ENCODE measurements around the gene ABCF2. TPM values are rescaled to one million over a fixed set of nuclear protein-coding genes. Genes with fewer than 3 reads are reported as not detected.

ABCF2 gene
- polyA plus RNA-seq, 1 donor (not counting 4 experiments of a cell fraction or from before 2014, with no cell fraction given): 33.3 TPM

DNA sequence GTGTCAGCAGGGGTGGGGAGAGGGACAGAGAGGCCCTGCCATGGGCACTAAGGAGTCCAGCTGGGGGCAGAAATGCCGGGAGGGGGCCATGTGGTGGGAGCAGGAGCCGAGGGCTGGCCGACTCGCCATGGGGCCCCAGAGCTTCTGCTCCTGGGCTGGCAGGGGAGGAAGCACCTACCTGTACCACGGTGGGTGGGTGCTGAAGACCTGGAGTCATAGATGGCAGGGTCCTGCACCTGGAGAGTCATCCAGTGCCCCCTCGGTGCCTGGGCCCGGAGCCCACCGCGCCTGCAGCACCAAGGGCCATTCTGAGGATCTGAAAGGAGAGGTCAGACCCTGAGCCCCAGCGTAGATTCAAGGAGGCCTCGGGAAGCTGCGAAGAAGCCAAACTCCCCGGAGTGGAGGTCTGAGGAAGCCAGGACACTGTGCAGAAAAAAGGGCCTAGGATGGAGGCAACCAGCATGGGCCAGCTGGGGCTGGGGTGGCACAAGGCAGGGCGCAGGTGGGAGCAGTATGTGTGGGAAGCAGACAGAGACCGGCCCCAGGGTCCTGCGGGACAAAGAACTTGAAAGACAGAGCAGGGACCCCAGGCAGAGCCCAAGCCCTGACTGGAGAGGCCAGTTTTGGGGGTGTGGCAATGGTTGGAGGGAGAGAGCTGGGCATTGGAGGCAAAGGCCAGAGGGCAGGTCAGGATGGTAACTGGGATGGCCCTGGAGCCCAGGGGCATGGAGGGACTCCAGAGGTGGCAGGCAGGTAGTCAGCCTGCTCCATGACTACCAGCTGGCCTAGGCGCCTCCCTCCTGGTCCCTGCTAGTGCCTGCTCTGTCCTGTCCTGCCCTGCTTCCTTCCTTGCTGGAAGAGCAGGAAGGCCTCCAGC, 48.2 kb upstream of the ABCF2 start:
- Histone ChIP-seq H2AFZ (ENCODE audit: control insufficient read depth, low read length) (no peak overlapping the region), H3K9me3 (ENCODE audit: control insufficient read depth, low read depth, low read length) (no peaks in the 10 kb centered on the region), H3K9ac (ENCODE audit: control insufficient read depth, extremely low read depth, insufficient read depth, low read length) (no peak overlapping the region), H3K4me3 (ENCODE audit: control insufficient read depth in 2 of 3, extremely low read depth in 1 of 3, insufficient read depth in 2 of 3, low read depth in 1 of 3, low read length in 3 of 3) (no peak overlapping the region), H3K9me1 (ENCODE audit: control insufficient read depth, extremely low read depth, insufficient read depth, low read length) (no peaks in the 10 kb centered on the region), H3K27me3 (ENCODE audit: control insufficient read depth, extremely low read depth, insufficient read depth, low read length) (peaks cover 61% of the 10 kb centered on the region), H3K36me3 (ENCODE audit: control insufficient read depth in 2 of 2, extremely low read depth in 1 of 2, insufficient read depth in 2 of 2, low read length in 2 of 2) (no peaks in the 10 kb centered on the region), H4K20me1 (ENCODE audit: control insufficient read depth, extremely low read depth, insufficient read depth, low read length) (no peaks in the 10 kb centered on the region), H3K4me2 (ENCODE audit: control insufficient read depth, extremely low read depth, insufficient read depth, low read depth, low read length) (no peak overlapping the region), H3K4me1 (ENCODE audit: control insufficient read depth, extremely low read depth, insufficient read depth, low read length) (peaks cover 4% of the 10 kb centered on the region), H3K79me2 (ENCODE audit: control insufficient read depth, insufficient read depth, low read length) (no peaks in the 10 kb centered on the region), H3K27ac (ENCODE audit: control insufficient read depth, insufficient read depth, low read length) (no peak overlapping the region)
- no peak for FAIRE-seq
- DNase-seq (ENCODE audit: low read depth, low spot score): no peak
- dilution Hi-C loops (cut with MboI; ENCODE audit: extremely low pct_ligation_motif_present, low sequenced_read_pairs): no loop called here
- no peak for TF ChIP-seq EZH2 (IDR thresholded peaks at IDR 0.05; ENCODE audit: low read length)
- TF ChIP-seq, protein P1, sequence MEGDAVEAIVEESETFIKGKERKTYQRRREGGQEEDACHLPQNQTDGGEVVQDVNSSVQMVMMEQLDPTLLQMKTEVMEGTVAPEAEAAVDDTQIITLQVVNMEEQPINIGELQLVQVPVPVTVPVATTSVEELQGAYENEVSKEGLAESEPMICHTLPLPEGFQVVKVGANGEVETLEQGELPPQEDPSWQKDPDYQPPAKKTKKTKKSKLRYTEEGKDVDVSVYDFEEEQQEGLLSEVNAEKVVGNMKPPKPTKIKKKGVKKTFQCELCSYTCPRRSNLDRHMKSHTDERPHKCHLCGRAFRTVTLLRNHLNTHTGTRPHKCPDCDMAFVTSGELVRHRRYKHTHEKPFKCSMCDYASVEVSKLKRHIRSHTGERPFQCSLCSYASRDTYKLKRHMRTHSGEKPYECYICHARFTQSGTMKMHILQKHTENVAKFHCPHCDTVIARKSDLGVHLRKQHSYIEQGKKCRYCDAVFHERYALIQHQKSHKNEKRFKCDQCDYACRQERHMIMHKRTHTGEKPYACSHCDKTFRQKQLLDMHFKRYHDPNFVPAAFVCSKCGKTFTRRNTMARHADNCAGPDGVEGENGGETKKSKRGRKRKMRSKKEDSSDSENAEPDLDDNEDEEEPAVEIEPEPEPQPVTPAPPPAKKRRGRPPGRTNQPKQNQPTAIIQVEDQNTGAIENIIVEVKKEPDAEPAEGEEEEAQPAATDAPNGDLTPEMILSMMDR (optimal IDR thresholded peaks at IDR 0.05 in 1 of 3, IDR thresholded peaks at IDR 0.05 in 1 of 3, conservative IDR thresholded peaks at IDR 0.05 in 1 of 3; ENCODE audit: extremely low read depth in 1 of 3, insufficient read depth in 2 of 3, low read length in 3 of 3): no peak

DNA sequence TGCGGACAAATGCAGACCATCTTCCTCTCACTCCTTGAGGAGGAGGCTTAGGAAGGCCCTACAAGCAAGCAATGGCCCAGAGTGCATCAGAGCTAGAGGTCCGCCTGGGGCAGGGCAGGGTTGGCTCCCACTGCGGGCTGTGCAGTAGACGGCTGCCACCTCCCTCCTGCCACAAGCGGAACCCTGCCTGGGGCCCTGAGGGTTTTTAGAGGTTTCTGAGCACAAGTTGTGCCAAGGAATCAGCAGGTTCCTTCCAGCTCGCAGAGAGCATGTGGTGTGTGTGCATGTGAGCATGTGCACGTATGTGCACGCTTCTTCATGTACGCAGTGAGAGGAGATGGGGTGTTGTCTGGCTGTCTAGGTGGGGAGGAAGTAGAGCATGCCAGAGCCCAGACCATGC, 47.4 kb upstream of the ABCF2 start:
- H3K79me2 ChIP-seq (ENCODE audit: control insufficient read depth, insufficient read depth, low read length): no peaks in the 10 kb centered on the region
- no peaks in the 10 kb centered on the region for H3K9me3 ChIP-seq (ENCODE audit: control insufficient read depth, low read depth, low read length)
- no peak overlapping the region for H2AFZ ChIP-seq (ENCODE audit: control insufficient read depth, low read length)
- DNase-seq (ENCODE audit: low read depth, low spot score) (no peak), FAIRE-seq (no peak)
- no peak overlapping the region for H3K4me2 ChIP-seq (ENCODE audit: control insufficient read depth, extremely low read depth, insufficient read depth, low read depth, low read length)
- TF ChIP-seq EZH2 (IDR thresholded peaks at IDR 0.05; ENCODE audit: low read length): no peak
- TF ChIP-seq, protein P1 (optimal IDR thresholded peaks at IDR 0.05 in 1 of 3, IDR thresholded peaks at IDR 0.05 in 1 of 3, conservative IDR thresholded peaks at IDR 0.05 in 1 of 3; ENCODE audit: extremely low read depth in 1 of 3, insufficient read depth in 2 of 3, low read length in 3 of 3): no peak
- H3K9ac ChIP-seq (ENCODE audit: control insufficient read depth, extremely low read depth, insufficient read depth, low read length): no peak overlapping the region
- H3K9me1 ChIP-seq (ENCODE audit: control insufficient read depth, extremely low read depth, insufficient read depth, low read length): no peaks in the 10 kb centered on the region
- H3K4me1 ChIP-seq (ENCODE audit: control insufficient read depth, extremely low read depth, insufficient read depth, low read length): peaks cover 4% of the 10 kb centered on the region
- dilution Hi-C loops (cut with MboI; ENCODE audit: extremely low pct_ligation_motif_present, low sequenced_read_pairs): no loop called here
- H3K27ac ChIP-seq (ENCODE audit: control insufficient read depth, insufficient read depth, low read length): no peak overlapping the region
- peaks cover 62% of the 10 kb centered on the region for H3K27me3 ChIP-seq (ENCODE audit: control insufficient read depth, extremely low read depth, insufficient read depth, low read length)
- H3K4me3 ChIP-seq (ENCODE audit: control insufficient read depth in 2 of 3, extremely low read depth in 1 of 3, insufficient read depth in 2 of 3, low read depth in 1 of 3, low read length in 3 of 3): no peak overlapping the region
- H3K36me3 ChIP-seq (ENCODE audit: control insufficient read depth in 2 of 2, extremely low read depth in 1 of 2, insufficient read depth in 2 of 2, low read length in 2 of 2): no peaks in the 10 kb centered on the region
- no peaks in the 10 kb centered on the region for H4K20me1 ChIP-seq (ENCODE audit: control insufficient read depth, extremely low read depth, insufficient read depth, low read length)

Data from keratinocyte (primary cell).